Esophagus muscularis mucosa (tissue), 4 donors: Measurements from ENCODE around the gene ACADS. TPM values are rescaled to one million over a fixed set of nuclear protein-coding genes. Genes with fewer than 3 reads are reported as not detected.

Experiments used
- DNase-seq: peaks from one replicate; pipeline ENCODE4 v3.0.0-alpha.2; 2017; ENCODE audit errors: extremely low spot score
- H3K27ac ChIP-seq, 4 donors: fragments of 200-600 bp; sonication (generic); replicated peaks in 1 of 4; 1 replicate in 3 of 4; 2 replicates in 1 of 4; pipeline ENCODE4 v1.5.1; 2016 to 2019; ENCODE audit warnings: mild to moderate bottlenecking in 1 of 4
- H3K27me3 ChIP-seq, 4 donors: fragments of 200-600 bp; sonication (generic); one replicate each; pipeline versions ENCODE4 v1.5.1 to v1.6.0; 2016 to 2019
- H3K36me3 ChIP-seq, 4 donors: fragments of 200-600 bp; sonication (generic); one replicate each; pipeline ENCODE4 v1.5.1; 2016 to 2019
- H3K4me1 ChIP-seq, 4 donors: fragments of 200-600 bp; sonication (generic); one replicate each; pipeline ENCODE4 v1.5.1; 2016 to 2019
- H3K4me3 ChIP-seq, 4 donors: fragments of 200-600 bp; sonication (generic); 1 replicate in 2 of 4; 2 replicates in 2 of 4; pipeline ENCODE4 v1.5.1; 2016 to 2019; ENCODE audit warnings: mild to moderate bottlenecking in 4 of 4, moderate library complexity in 1 of 4
- H3K9me3 ChIP-seq, 4 donors: fragments of 200-600 bp; sonication (generic); 1 replicate in 3 of 4; 2 replicates in 1 of 4; pipeline ENCODE4 v1.5.1; 2016 to 2019
- EP300 ChIP-seq: sonication (generic); formaldehyde crosslinking; IDR thresholded peaks from one replicate; pipeline ENCODE4 v1.6.1; 2017; ENCODE audit warnings: antibody characterized with exemption
- POLR2A ChIP-seq: fragments of 450-650 bp; IDR thresholded peaks from one replicate; pipeline ENCODE4 v1.6.1; 2017; ENCODE audit warnings: antibody characterized with exemption, moderate library complexity, mild to moderate bottlenecking, low read depth
- POLR2AphosphoS5 ChIP-seq, 2 donors: sonication (generic); formaldehyde crosslinking; IDR thresholded peaks; one replicate each; pipeline ENCODE4 v1.6.1; 2017; ENCODE audit warnings: antibody characterized with exemption in 2 of 2
- WGBS: methylation state at CpG from one replicate; pipeline ENCODE4 v1.1.5; 2018; 5-methylcytosine and 5-hydroxymethylcytosine counted together
- intact Hi-C: fragments of 100-400 bp; cut with DNase I; formaldehyde crosslinking; loops from one replicate; pipeline ENCODE4 v1.15.1; 2023
- total RNA-seq, 4 donors: library from RNA; depleted of rRNA; stranded (reverse); fragments of >200 nt; gene quantifications; one replicate each; pipeline versions ENCODE4 v1.1.0 to v1.2.1, GENCODE V29; 2016
- TF ChIP-seq, protein P1 (sequence below), 3 experiments: fragments of 200-600 bp in 2 of 3; fragments of 450-650 bp in 1 of 3; sonication (generic) in 2 of 3; IDR thresholded peaks; one replicate each; pipeline ENCODE4 v1.5.1; 2017 to 2019; ENCODE audit warnings: antibody characterized with exemption in 3 of 3, mild to moderate bottlenecking in 2 of 3, moderate library complexity in 1 of 3

Gene ACADS
- total RNA-seq, 4 donors from 2014 or later, result 31.6 to 64.2 (median 46.0) TPM

DNA sequence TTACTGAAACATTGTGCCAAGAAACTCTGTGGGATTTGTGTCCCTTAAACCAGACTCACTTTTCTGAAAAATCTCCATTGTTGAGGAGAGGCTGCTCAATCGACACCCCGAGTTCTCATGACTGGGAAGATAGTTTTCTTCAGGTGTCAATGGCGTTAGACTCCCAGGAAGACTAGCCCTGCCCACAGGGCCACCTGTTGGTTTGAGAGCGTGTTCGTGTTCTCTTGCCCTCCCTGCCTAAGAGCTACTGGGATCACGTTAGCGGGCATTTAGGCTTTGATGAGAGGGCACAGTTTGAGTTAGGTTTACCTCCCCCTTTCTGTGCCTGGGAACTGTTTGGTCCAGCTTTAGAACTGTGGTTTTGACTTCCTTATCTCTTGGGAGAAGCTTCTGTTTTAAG lies 26.1 kb upstream of the ACADS start:
- 93% methylated on average over 7 of the region's 7 CpGs for WGBS
- H3K9me3 ChIP-seq, result no peaks in the 10 kb centered on the region
- H3K27ac ChIP-seq, result no peak overlapping the region
- no peak overlapping the region for H3K4me3 ChIP-seq
- peaks cover 25 to 88% (median 74%) of the 10 kb centered on the region in 4 donors for H3K36me3 ChIP-seq
- H3K4me1 ChIP-seq, result peaks cover 11 to 55% (median 14%) of the 10 kb centered on the region in 4 donors
- no peak for DNase-seq
- intact Hi-C loops, result no loop called here
- H3K27me3 ChIP-seq, result no peaks in the 10 kb centered on the region
- TF ChIP-seq, protein P1, sequence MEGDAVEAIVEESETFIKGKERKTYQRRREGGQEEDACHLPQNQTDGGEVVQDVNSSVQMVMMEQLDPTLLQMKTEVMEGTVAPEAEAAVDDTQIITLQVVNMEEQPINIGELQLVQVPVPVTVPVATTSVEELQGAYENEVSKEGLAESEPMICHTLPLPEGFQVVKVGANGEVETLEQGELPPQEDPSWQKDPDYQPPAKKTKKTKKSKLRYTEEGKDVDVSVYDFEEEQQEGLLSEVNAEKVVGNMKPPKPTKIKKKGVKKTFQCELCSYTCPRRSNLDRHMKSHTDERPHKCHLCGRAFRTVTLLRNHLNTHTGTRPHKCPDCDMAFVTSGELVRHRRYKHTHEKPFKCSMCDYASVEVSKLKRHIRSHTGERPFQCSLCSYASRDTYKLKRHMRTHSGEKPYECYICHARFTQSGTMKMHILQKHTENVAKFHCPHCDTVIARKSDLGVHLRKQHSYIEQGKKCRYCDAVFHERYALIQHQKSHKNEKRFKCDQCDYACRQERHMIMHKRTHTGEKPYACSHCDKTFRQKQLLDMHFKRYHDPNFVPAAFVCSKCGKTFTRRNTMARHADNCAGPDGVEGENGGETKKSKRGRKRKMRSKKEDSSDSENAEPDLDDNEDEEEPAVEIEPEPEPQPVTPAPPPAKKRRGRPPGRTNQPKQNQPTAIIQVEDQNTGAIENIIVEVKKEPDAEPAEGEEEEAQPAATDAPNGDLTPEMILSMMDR (IDR thresholded peaks at IDR 0.05), result no peak
- no peak for TF ChIP-seq EP300
- TF ChIP-seq POLR2A, result no peak
- TF ChIP-seq POLR2AphosphoS5 (IDR thresholded peaks at IDR 0.05), result no peak

DNA sequence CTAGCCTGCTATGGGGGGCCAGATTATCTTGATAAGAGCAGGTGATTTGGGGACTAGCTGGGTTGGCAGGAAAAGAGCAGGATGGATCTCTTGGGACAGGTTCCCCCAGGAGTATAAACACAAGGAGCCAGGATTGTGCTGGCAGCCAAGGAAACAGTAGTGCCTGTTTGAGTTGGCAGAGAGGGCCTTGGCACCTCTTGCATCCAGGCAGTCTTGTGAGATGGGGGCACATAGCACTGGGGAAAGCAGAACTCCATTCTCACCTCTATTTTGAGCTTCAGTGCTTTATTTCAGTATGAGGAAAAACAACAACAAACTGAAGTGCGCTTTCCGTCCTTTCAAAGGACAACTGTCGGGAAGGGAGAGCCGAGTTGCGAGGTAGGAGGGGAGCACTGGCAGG lies 24.7 kb upstream of the ACADS start:
- Histone ChIP-seq H3K4me3 (no peak overlapping the region), H3K9me3 (no peaks in the 10 kb centered on the region), H3K4me1 (peaks cover 11 to 55% (median 14%) of the 10 kb centered on the region in 4 donors), H3K27me3 (no peaks in the 10 kb centered on the region), H3K27ac (no peak overlapping the region), H3K36me3 (peaks cover 18 to 75% (median 65%) of the 10 kb centered on the region in 4 donors)
- intact Hi-C loops, result no loop called here
- 79% methylated on average over 5 of the region's 5 CpGs for WGBS
- DNase-seq, result no peak
- TF ChIP-seq, protein P1 (IDR thresholded peaks at IDR 0.05), result no peak
- no peak for TF ChIP-seq POLR2A
- no peak for TF ChIP-seq EP300
- no peak for TF ChIP-seq POLR2AphosphoS5 (IDR thresholded peaks at IDR 0.05)

DNA sequence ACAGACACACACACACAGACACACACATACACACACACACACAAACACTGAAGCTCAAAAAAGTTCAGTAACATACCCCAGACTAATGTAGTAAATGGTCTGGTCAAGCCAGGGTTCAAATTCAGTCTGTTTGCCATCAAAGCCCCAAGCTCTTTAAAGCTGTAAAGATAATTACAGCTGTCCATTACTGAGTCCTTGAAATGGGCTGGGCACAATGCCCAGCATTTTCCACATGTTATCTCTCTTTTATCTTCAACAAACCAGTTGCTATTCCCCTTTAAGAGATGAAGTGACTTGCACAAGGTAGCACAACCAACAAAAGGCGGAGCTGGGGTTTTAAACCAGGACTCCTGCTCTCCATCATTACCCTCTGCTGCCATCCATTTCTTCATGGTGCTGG lies 23.0 kb upstream of the ACADS start:
- no peak overlapping the region for H3K4me3 ChIP-seq
- peaks cover 11 to 47% (median 14%) of the 10 kb centered on the region in 4 donors for H3K4me1 ChIP-seq
- TF ChIP-seq POLR2A, result no peak
- no peak for TF ChIP-seq POLR2AphosphoS5 (IDR thresholded peaks at IDR 0.05)
- no peak for TF ChIP-seq EP300
- TF ChIP-seq, protein P1 (IDR thresholded peaks at IDR 0.05), result no peak
- H3K9me3 ChIP-seq, result no peaks in the 10 kb centered on the region
- DNase-seq, result no peak
- H3K27ac ChIP-seq, result no peak overlapping the region
- peaks cover under 1 to 58% (median 48%) of the 10 kb centered on the region in 4 donors for H3K36me3 ChIP-seq
- WGBS, result 100% methylated on average over 1 of the region's 1 CpG
- intact Hi-C loops, result no loop called here
- H3K27me3 ChIP-seq, result no peaks in the 10 kb centered on the region

DNA sequence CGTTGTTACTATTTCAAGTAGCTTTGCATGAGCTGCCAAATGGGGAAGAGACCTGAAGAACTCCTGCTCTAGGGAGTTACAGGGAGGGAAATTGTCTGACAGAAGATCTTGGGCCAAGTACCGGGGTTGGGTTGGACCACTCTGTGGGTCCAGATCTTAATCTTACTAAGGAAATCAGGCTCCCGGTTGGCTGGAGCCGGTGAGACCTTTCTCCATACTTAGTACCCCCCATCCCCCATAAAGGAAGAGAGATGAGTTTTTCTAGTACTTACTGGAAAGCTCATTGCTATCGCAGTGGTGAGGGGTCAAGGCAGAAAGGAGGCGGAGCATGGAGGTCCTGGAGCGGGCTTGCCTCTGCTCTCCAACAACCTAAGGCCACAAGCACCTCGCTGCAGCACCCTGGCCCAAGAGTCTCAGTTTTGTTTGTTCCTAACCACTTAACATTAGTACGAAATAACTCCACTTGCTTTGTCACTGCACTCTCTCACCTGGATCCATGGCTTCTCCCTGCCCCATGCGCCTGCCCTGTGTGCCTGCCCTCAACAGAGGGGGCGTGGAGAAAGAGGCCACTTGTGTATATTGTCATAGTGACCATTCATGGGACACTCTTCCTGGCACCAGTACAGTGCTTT lies 22.2 kb upstream of the ACADS start:
- TF ChIP-seq POLR2A (no peak), EP300 (no peak), POLR2AphosphoS5 (IDR thresholded peaks at IDR 0.05) (no peak)
- TF ChIP-seq, protein P1 (IDR thresholded peaks at IDR 0.05), result no peak
- H3K27me3 ChIP-seq, result no peaks in the 10 kb centered on the region
- no peak overlapping the region for H3K4me3 ChIP-seq
- DNase-seq, result no peak
- H3K27ac ChIP-seq, result no peak overlapping the region
- peaks cover 0 to 50% (median 40%) of the 10 kb centered on the region in 4 donors for H3K36me3 ChIP-seq
- H3K9me3 ChIP-seq, result no peaks in the 10 kb centered on the region
- WGBS, result 87% methylated on average over 10 of the region's 11 CpGs
- intact Hi-C loops, result no loop called here
- peaks cover 7 to 44% (median 10%) of the 10 kb centered on the region in 4 donors for H3K4me1 ChIP-seq
